ENCODE measurements around the gene GTSF1L.
A peak's percentile ranks its signal among the peaks of the same experiment; 100 is the strongest.

Gene GTSF1L

DNA sequence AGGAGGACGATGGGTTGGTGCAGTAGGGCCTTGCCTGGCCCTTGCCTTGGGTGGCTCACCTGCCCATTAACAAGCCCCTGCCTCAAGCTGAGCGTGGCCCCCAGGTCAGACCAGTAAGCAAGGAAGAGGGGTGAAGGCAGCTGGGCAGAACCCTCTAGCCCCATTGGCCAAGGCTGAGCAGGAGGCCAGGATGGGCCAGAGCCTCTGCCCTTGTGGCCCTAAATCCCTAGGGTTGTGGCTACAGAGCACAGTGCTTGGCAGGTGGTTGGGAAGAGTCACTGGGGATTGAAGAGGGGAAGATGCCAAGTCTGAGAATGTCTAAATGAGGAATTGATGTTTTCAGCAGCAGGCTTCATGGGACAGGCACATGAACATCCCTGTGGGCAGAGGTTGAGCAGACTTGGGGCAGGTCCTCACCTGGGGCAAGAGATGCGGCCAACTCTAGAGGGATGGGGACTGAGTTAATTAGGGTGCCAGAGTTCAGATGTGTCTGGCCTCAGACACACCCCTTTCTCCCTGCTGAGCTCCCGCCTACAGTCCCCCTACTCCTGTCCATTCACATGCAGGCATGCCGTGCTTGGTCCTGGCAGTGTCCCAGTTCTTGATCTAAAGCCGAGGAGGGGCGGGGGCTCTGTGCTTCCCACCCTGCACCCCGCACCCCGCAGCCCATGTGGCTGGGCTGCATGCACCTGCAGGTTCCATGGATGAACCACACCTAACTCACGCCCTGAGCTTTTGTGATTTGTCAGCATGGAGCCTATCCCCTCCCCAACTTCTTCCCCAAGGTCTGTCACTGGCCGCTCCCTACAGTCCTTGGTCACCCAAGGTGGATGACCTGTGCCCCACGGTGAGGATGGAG is 9.8 kb downstream of the GTSF1L start:
- no peak for DNase-seq (ENCODE audit: low read depth, low spot score)

DNA sequence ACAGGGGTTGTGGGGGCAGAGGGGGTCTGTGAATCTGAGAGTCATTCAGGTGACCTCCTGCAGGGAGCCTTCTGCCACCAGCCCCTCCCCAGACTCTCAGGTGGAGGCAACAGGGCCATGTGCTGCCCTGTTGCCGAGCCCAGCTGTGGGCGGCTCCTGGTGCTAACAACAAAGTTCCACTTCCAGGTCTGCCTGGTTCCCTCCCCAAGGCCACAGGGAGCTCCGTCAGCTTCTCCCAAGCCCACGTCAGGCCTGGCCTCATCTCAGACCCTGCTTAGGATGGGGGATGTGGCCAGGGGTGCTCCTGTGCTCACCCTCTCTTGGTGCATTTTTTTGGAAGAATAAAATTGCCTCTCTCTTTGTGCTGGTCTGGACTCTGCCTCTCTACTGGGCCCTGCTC is 10.7 kb downstream of the GTSF1L start:
- no peak for DNase-seq (ENCODE audit: low read depth, low spot score)

DNA sequence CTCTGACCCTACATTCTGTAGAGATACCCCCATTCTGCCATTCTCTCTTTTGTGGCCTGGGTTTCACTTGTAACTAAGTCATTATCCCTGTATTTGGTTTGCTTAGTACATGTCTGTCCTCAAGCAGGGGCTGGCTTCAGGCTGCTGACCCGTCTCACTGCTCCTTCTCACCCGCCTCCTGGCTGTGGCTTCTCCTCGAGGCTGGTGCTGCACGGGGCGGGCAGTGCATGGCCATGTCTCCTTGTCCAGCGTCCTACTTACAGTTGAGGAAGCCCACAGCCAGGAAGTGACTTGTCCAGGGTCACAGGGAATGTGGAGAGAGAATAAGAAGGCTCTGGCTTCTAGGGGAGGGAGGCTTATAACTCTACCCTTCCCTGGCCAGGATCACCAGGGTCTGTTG is 11.3 kb downstream of the GTSF1L start:
- no peak for DNase-seq (ENCODE audit: low read depth, low spot score)

DNA sequence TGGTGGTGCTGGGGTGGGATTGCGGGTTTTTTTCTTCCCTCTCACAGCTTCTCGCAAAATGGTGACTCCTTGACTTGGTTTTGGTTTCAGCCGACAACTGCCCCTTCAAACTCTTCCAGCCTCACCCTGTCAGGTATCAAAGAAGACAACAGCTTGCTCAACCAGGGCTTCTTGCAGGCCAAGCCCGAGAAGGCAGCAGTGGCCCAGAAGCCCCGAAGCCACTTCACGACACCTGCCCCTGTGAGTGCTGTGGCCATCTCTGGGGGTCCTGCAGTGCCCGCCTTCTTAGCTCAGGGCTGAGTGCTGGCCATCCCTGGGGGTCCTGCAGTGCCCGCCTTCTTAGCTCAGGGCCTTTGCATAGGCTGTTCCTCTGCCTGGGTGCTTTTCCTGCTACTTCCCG is 11.8 kb downstream of the GTSF1L start:
- no peak for DNase-seq (ENCODE audit: low read depth, low spot score)

DNA sequence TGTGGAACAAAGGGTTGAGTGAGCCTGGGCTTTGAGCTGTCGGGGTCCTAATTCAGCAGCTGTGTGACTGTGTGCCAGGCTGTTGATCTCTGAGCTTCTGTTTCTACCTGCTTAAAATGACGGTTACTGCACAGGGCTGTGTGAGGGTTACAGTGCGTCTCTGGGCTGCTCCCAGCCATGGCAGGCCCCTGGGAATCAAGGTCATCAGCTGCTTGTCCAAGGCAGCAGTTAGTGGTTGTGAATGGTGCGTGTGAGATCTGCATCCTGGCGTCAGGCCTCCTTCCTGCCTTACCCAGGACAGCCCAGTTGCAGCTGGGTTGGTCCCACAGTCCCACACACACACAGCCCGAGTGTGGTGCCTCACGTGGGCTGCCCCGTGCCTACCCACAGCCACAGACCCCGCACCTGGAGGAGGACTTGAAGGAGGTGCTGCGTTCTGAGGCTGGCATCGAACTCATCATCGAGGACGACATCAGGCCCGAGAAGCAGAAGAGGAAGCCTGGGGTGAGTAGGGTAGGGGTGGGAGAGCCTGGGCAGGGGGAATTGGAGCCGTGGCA is 15.6 kb downstream of the GTSF1L start:
- no peak for DNase-seq (ENCODE audit: low read depth, low spot score)

DNA sequence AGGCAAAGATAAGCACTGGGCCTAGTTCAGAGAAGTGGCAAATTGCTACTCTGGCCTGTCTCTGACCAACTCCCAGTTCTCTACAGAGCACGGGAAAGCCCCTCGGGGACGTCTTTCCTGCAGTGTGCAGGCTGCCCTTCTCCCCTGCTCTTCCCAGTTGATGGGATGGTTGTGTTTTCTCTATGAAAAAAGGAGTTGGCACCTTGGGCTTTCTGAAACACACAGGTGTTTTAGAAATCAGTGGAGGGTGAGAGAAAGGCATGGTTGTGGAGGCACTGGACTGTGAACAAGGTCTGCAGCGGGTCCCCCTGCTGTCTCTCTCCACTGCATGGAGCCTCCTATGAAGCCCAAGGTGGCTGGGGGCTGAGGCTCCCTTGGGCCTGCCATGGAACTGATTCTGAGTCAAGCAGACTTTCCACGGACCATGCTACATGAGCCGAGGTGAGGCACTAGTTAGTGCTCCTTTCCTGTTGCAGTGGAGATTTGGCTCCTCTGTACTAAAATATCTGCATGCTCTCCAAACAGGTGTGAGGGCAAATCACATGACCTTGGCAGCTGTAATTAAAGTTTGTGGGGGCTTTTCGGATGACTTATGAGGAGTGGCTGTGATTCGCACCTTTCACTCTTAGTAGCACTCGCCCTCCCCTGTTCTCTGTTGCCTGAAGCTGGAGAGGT is 16.3 kb downstream of the GTSF1L start:
- no peak for DNase-seq (ENCODE audit: low read depth, low spot score)

DNA sequence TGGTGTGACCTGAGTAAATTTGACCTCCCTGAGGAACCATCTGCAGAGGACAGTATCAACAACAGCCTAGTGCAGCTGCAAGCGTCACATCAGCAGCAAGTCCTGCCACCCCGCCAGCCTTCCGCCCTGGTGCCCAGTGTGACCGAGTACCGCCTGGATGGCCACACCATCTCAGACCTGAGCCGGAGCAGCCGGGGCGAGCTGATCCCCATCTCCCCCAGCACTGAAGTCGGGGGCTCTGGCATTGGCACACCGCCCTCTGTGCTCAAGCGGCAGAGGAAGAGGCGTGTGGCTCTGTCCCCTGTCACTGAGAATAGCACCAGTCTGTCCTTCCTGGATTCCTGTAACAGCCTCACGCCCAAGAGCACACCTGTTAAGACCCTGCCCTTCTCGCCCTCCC is 24.3 kb downstream of the GTSF1L start:
- DNase-seq (ENCODE audit: low read depth, low spot score): no peak

DNA sequence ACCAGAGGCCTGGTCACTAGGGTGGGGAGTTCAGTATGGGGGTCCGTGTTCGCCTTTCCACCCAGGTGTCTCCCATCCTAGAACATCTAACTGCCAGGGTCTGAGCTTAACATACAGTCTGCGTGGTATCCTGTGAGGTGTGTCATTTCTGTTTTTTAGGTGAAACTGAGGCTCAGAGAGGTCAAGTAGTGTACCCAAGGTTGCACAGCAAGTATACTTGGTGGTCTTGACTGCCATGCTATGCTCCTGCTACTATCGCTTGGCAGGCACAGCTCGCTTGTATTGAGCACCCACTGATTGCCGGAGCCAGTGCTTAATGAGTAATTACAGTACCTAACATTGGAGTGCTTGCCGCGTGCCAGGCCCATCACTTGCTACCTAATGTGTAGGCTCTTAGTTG is 26.2 kb downstream of the GTSF1L start:
- no peak for DNase-seq (ENCODE audit: low read depth, low spot score)

DNA sequence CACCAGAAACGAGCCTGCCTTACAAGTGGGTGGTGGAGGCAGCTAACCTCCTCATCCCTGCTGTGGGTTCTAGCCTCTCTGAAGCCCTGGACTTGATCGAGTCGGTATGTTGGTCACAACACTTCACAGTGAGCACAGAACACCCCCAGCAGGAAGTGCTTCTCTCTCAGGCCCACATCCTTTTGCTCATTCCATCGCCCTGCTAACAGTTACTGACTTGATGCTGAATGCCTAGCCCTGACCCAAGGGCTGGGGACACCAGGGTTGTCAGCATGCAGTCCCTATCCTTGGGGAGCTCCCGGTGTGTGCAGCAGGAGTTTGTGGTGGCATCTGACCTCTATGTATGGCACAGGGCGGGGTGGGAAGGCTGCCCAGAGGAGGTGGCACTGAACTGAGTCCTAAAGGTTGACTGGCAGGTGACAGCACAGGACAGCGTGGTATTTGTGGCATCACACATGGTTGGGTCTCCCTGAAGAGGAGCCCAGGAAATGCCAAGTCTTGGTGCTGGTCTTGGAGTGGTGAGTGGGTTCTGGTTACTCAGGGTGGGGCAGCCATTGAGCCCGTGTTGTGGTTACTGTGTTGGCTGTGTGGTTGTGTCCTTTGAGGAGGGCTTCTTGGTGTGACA is 26.7 kb downstream of the GTSF1L start:
- no peak for DNase-seq (ENCODE audit: low read depth, low spot score)

DNA sequence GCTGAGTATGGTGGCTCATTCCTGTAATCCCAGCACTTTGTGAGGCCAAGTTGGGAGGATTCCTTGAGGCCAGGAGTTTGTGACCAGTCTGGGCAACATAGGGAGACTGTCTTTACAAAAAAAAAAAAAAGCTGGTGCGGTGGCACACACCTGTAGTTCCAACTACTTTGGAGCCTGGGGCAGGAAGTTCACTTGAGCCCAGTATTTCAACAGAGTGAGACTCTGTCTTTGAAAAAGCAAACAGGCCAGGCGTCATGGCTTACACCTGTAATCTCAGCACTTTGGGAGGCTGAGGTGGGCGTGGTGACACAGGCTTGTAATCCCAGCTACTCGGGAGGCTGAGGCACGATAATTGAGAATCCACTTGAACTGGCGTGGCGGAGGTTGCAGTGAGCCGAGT is 31.2 kb downstream of the GTSF1L start:
- no peak for DNase-seq (ENCODE audit: low read depth, low spot score)

DNA sequence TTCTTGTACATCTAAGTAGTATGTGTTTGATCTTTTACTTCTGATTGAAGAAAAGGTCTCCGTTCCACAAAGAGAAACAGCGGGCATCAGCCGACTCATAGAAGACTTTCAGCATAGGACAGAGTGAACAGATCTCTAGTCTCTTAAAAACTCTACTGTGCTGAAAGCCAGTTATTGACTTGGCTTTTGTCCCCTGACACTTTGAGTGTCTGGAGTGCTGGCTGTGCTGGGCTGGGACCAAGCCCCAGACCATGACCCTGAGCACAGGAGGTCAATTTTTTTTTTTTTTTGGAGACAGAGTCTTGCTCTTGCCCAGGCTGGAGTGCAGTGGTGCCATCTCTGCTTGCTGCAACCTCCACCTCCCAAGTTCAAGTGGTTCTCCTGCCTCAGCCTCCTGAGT is 32.0 kb downstream of the GTSF1L start:
- no peak for DNase-seq (ENCODE audit: low read depth, low spot score)

DNA sequence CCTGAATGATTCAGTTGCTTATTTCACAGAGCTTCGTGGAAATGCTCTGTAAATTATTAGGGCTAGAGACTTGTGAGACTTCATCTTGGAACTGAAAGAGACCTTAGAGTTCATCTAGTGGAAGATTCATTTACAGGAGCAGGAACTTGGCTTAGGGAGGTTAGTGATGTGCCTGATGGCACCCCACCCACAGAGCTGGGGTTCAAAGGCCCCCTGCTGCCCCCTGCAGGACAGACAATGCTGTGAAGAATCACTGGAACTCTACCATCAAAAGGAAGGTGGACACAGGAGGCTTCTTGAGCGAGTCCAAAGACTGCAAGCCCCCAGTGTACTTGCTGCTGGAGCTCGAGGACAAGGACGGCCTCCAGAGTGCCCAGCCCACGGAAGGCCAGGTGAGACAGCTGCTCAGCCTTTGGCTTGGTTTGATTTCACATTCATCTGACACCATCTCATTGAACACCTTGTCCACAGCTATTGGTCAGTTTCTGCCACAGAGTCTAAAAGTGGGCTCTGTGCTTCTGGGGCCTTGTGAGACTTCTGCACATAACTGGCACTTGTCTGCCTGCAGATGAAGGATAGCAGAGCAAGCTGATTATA is 34.8 kb downstream of the GTSF1L start:
- peak; percentile 27 for DNase-seq (ENCODE audit: low read depth, low spot score)

DNA sequence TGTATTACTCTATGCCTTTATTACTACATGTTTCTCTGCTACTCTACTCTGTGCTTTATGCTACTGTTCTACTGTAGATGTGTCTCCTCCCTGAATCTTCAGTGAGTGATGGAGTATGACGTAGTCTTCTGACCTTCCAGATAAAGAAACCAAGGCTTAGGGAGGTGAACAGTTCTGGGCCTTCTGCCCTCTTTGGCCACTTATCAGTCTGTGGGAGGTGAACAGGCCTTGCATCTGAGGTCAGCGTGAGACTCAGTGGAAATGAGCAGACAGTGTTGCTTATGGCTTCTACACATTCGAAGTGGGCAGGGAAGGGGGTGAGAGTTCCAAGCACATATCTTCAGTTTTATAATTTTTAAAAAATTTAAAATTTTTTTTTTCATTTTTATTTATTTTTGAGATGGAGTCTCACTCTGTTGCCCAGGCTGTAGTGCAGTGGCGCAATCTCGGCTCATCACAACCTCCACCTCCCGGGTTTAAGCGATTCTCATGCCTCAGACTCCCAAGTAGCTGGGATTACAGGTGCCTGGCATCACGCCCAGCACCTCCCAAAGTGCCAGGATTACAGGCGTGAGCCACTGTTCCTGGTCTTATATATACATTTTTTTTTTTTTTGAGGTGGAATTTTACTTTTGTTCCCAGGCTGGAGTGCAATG is 35.7 kb downstream of the GTSF1L start:
- DNase-seq (ENCODE audit: low read depth, low spot score): no peak

DNA sequence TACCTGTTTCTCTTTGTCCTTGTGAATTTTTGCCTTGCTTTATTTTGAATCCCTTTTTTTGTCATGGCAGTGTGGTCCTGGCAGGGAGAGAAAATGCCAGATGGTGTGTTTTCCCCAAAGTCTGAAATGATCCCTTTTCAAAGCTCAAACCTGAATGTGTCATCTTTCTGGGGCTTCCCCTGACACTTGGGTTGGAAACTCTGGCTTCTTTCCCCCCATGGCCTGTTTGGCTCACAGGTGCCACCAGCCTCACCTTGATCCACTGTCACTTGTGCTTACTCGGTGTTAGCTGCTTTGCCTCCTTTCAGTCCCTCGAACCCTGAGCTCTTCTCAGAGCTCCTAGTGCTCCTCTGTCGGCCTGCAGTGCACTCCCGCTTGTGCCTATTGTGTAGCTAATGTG is 37.6 kb downstream of the GTSF1L start:
- no peak for DNase-seq (ENCODE audit: low read depth, low spot score)

DNA sequence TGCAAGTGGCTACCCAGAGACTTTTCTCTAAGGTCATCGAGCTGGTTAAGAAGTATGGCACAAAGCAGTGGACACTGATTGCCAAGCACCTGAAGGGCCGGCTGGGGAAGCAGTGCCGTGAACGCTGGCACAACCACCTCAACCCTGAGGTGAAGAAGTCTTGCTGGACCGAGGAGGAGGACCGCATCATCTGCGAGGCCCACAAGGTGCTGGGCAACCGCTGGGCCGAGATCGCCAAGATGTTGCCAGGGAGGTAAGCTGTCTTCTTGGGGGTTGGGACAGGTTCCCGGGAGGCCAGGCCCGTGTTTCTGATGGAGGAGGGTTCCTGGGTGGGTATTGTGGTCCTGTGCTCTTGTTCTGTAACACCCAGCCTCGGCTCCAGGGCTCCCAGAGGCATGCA is 40.0 kb downstream of the GTSF1L start:
- DNase-seq (ENCODE audit: low read depth, low spot score): no peak

DNA sequence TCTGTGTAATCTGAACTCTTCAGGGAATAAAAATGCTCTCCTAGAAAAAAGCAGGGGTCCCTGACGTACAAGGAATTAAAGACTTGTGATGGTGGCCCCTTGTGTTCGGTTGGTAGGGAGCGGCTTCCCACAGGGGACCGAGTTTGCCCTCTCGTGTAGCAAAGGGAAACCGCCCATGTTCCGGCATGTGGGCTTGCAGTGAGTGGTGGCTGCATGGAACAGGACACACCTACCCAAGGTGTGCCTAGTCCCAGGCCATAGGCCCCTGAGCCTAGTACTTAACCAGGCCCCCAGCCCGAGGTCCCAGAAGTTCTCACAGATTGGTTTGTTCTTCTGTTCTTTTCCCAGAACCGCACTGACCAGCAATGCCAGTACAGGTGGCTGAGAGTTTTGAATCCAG is 44.4 kb downstream of the GTSF1L start:
- DNase-seq (ENCODE audit: low read depth, low spot score): no peak

DNA sequence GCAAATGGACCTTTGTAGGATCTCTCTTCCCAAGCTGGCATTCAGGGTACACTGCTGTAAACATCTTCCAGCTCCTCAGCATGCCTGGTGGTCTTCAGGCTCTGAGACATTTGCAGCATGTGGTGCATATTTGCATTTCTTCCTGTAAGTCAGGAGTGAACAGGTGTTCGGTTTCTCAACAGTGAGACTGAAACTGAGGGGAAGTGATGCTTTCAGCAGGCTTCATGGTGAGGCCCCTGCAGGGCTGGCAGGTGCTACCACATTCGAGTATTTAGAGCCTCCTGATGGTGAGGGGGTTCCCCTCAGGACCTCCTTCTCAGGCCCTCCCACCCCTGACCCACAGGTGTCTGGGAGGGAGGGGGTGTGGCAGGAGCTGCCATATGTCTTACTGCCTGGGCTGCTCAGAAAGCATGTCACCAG is 44.8 kb downstream of the GTSF1L start:
- DNase-seq (ENCODE audit: low read depth, low spot score): no peak

DNA sequence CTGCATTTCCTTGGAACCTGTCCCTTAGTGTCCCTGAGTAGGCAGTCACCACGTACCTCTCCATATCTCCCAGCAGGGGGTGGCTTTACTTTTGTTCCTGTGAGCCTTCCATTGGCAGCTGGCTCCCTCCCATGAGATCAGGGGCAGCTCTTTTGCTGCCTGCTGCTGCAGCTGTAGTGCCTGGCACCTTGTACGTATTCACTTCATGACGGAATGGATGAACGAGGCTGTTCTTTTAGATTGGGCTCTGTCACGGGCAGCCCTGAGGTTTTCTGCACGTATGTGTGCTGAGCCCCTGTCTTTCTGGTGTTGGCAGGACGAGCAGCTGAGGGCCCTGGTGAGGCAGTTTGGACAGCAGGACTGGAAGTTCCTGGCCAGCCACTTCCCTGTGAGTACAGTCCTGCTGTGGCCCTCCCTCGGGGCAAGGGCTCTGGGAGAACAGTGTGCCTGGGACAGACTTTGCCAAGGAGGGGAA is 45.3 kb downstream of the GTSF1L start:
- no peak for DNase-seq (ENCODE audit: low read depth, low spot score)

DNA sequence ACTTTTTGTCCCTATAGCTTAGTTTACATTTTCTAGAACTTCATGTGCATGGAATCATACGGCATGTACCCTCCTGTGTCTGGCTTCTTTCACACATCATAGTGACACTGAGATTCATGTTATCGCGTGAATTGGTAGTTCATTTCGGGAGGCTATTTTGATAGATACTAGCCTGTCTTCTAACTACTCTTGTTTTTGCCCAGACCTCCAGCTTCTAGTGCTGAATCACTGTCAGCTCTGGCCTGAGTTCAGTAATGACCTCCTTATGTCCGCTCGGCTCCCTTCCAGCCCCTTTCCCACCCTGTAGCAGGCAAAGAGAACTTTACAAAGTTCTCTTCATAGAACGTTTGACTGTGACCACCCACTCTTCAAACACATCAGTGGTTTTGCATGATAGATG is 45.8 kb downstream of the GTSF1L start:
- DNase-seq (ENCODE audit: low read depth, low spot score): no peak

DNA sequence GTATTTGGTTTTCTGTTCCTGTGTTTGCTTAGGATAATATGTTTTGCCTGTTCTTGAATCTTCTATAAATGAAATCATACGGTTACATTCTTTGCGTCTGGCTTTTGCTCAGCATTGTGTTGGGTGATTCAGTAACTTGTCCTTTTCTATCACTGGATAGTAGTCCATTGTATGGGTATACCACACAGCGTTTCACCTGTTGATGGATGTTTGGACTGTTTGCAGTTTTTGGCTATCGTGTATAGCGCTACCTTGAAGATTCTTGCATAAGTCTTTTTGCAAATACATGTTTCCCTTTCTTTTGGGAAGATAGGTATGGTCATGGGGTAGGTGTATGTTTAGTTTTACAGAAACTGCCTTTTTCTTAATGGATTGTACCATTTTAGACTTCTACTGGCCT is 50.4 kb downstream of the GTSF1L start:
- no peak for DNase-seq (ENCODE audit: low read depth, low spot score)

All from activated naive CD8-positive, alpha-beta T cell treated with anti-CD3 and anti-CD28 coated beads, Interleukin-2, amount 50 U/mL, for 16 hours (primary cell).